Kidney epithelial cell (primary cell): ENCODE data around the gene ZDHHC14. TPM values are rescaled to one million over a fixed set of nuclear protein-coding genes. Genes with fewer than 3 reads are reported as not detected.

Experiments
- DNase-seq: peaks from one replicate; pipeline ENCODE4 v3.0.0-alpha.2; 2010; ENCODE audit warnings: low read depth
- H3K27me3 ChIP-seq: 2 replicates; pipeline ENCODE4 v1.6.0; 2011; ENCODE audit warnings: low read length; ENCODE audit not compliant: control insufficient read depth, insufficient read depth
- H3K36me3 ChIP-seq: 2 replicates; pipeline ENCODE4 v1.5.1; 2011; ENCODE audit warnings: low read length; ENCODE audit not compliant: control insufficient read depth, insufficient read depth
- H3K4me3 ChIP-seq: 2 replicates; pipeline ENCODE4 v1.5.1; 2011; ENCODE audit warnings: low read depth, mild to moderate bottlenecking, control low read depth, low read length
- total RNA-seq: library from RNA; depleted of rRNA; stranded (reverse); fragments of >200 nt; gene quantifications from 2 replicates; pipeline ENCODE4 v1.2.3, GENCODE V29; 2015
- TF ChIP-seq, protein P1 (sequence below): IDR thresholded peaks from 2 replicates; pipeline ENCODE4 v1.5.1; 2011; ENCODE audit warnings: mild to moderate bottlenecking, moderate library complexity, low read length, control low read depth, inconsistent platforms; ENCODE audit not compliant: insufficient read depth, poor library complexity, severe bottlenecking

ZDHHC14 gene
- total RNA-seq, 1 donor from 2014 or later: 9.7 TPM

GRCh38 chr6:157522472-157522871, 141.5 kb downstream of the ZDHHC14 start:
- no peak for DNase-seq
- TF ChIP-seq, protein P1, sequence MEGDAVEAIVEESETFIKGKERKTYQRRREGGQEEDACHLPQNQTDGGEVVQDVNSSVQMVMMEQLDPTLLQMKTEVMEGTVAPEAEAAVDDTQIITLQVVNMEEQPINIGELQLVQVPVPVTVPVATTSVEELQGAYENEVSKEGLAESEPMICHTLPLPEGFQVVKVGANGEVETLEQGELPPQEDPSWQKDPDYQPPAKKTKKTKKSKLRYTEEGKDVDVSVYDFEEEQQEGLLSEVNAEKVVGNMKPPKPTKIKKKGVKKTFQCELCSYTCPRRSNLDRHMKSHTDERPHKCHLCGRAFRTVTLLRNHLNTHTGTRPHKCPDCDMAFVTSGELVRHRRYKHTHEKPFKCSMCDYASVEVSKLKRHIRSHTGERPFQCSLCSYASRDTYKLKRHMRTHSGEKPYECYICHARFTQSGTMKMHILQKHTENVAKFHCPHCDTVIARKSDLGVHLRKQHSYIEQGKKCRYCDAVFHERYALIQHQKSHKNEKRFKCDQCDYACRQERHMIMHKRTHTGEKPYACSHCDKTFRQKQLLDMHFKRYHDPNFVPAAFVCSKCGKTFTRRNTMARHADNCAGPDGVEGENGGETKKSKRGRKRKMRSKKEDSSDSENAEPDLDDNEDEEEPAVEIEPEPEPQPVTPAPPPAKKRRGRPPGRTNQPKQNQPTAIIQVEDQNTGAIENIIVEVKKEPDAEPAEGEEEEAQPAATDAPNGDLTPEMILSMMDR: no peak
- H3K36me3 ChIP-seq: no peaks in the 10 kb centered on the region
- no peak overlapping the region for H3K4me3 ChIP-seq
- H3K27me3 ChIP-seq: no peaks in the 10 kb centered on the region

DNA sequence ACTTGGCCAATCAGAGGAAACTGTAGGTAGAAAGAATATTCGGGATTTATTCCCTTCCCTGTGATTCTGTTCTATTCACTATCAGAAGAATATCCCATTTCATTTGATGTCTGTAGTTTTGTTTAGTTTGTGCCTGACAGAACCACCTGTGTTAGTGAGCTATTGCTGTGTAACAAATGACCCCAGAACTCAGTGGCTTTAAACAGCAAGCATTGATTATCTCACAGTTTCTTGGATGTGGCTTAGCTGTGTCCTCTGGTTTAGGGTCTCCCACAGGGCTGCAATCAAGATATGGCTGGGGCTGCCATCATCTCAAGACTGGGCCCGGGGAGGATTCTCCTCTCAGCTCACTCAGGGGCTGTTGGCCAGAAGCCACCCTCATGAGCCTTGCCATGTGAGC, 143.7 kb downstream of the ZDHHC14 start:
- no peak overlapping the region for H3K4me3 ChIP-seq
- H3K36me3 ChIP-seq: no peaks in the 10 kb centered on the region
- TF ChIP-seq, protein P1: no peak
- H3K27me3 ChIP-seq: no peaks in the 10 kb centered on the region
- no peak for DNase-seq

DNA sequence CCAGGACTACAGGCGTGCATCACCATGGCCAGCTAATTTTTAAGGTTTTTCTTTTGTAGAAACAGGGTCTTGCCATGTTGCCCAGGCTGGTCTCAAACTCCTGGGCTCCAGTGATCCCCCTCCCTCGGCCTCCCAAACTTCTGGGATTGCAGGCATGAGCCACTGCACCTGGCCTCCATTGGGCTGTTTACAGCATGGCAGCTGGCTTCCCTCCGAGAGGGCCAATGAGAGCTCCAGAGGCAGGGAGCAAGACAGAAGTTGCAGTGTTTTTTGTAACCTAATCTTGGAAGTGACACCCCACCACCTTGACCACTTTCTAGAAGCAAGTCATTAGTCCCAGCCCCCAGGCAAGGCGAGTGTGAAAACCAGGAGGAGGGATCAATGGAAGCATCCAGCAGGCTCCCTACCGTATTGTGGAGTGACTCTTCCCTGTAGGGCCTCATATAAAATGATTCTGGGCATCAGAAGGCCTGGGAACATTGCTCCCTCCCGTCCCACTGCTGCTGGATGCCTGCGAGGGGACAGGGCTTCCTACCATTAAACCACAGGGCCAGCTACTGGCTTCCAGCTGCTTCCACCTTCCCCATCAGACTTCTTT, 144.4 kb downstream of the ZDHHC14 start:
- Histone ChIP-seq H3K36me3 (no peaks in the 10 kb centered on the region), H3K4me3 (no peak overlapping the region), H3K27me3 (no peaks in the 10 kb centered on the region)
- no peak for DNase-seq
- TF ChIP-seq, protein P1: no peak

- TF ChIP-seq, protein P1: no peak
- Histone ChIP-seq H3K36me3 (no peaks in the 10 kb centered on the region), H3K27me3 (no peaks in the 10 kb centered on the region), H3K4me3 (no peak overlapping the region)
- no peak for DNase-seq
Measured at GRCh38 chr6:157525918-157526425, 145.0 kb downstream of the ZDHHC14 start.

- Histone ChIP-seq H3K4me3 (no peak overlapping the region), H3K36me3 (no peaks in the 10 kb centered on the region), H3K27me3 (no peaks in the 10 kb centered on the region)
- DNase-seq: no peak
- TF ChIP-seq, protein P1: no peak
Measured at GRCh38 chr6:157527471-157527907, 146.5 kb downstream of the ZDHHC14 start.
